HepG2 (cell line): ENCODE data around the gene CDK12. TPM values are rescaled to one million over a fixed set of nuclear protein-coding genes. Genes with fewer than 3 reads are reported as not detected.

Source experiments
- FUBP1 ChIP-seq: sonication (generic); formaldehyde crosslinking; IDR thresholded peaks from 2 replicates; pipeline ENCODE4 v1.5.1; 2020; ENCODE audit warnings: missing genetic modification reagents, mild to moderate bottlenecking, borderline replicate concordance
- NFYB ChIP-seq: sonication (generic); formaldehyde crosslinking; IDR thresholded peaks from 2 replicates; pipeline ENCODE4 v1.4.0; 2020; ENCODE audit warnings: missing genetic modification reagents
- YEATS4 ChIP-seq: sonication (generic); formaldehyde crosslinking; IDR thresholded peaks from 2 replicates; pipeline ENCODE4 v1.4.0; 2020; ENCODE audit warnings: missing genetic modification reagents, borderline replicate concordance
- ZNF253 ChIP-seq: sonication (generic); formaldehyde crosslinking; IDR thresholded peaks from 2 replicates; pipeline ENCODE4 v1.8.0; 2022; ENCODE audit warnings: mild to moderate bottlenecking, missing genetic modification reagents, borderline replicate concordance
- ZNF318 ChIP-seq: sonication (generic); formaldehyde crosslinking; IDR thresholded peaks from 2 replicates; pipeline ENCODE4 v1.4.0; 2020; ENCODE audit warnings: mild to moderate bottlenecking, missing genetic modification reagents
- ZNF414 ChIP-seq: sonication (generic); formaldehyde crosslinking; IDR thresholded peaks from 2 replicates; pipeline ENCODE4 v1.5.0; 2020; ENCODE audit warnings: missing genetic modification reagents
- ZNF530 ChIP-seq: sonication (generic); formaldehyde crosslinking; IDR thresholded peaks from 2 replicates; pipeline ENCODE4 v1.5.0; 2020; ENCODE audit warnings: low read depth, mild to moderate bottlenecking, missing genetic modification reagents
- polyA plus RNA-seq, 8 experiments: library from polyadenylated mRNA; depleted of rRNA in 3 of 8; stranded (reverse) in 7 of 8; unstranded in 1 of 8; fragments of >200 nt; fragmentation: Illumina TruSeq in 4 of 8; extraction: Trizol in 4 of 8; gene quantifications; 2 replicates each; pipeline versions ENCODE4 v1.2.1 to v1.2.3, GENCODE V29; 2011 to 2016; ENCODE audit warnings: low read depth in 4 of 8, missing spikeins in 1 of 8, mixed read lengths in 1 of 8; ENCODE audit not compliant: insufficient read depth in 1 of 8
- total RNA-seq, 5 experiments: library from RNA; depleted of rRNA; stranded (reverse); fragments of >200 nt; fragmentation: Illumina TruSeq; extraction: Trizol; gene quantifications; 2 replicates each; pipeline ENCODE4 v1.2.3, GENCODE V29; 2016; ENCODE audit warnings: low read depth in 1 of 5

Gene CDK12
- total and polyA plus RNA-seq, 2 of the 13 experiments (the other 11 are each of a cell fraction or from before 2014, with no cell fraction given), result 24.0 to 88.6 TPM

GRCh38 chr17:39461113-39461925 is at the start of gene CDK12 (continued):
- TF ChIP-seq ZNF318 (CRISPR knock-in tag) (0 out of 2 replicates have a peak, but pooled peaks have one; percentile 66), ZNF414 (CRISPR knock-in tag) (peak; percentile 94), NFYB (no peak), ZNF530 (no peak), FUBP1 (CRISPR knock-in tag) (0 out of 2 replicates have a peak, but pooled peaks have one; percentile 79), ZNF253 (CRISPR knock-in tag) (peak; percentile 95; the same call in 1 of the 2 replicates), YEATS4 (CRISPR knock-in tag) (peak; percentile 85)
